Neuronal stem cell (in vitro differentiated cells): ENCODE data around the gene BPIFB3.

ENCODE experiments used
- DNase-seq: peaks from one replicate; pipeline ENCODE4 v3.0.0-alpha.2; 2013; ENCODE audit warnings: low spot score
- H2AFZ ChIP-seq: one replicate; pipeline ENCODE4 v1.6.1; 2013; ENCODE audit warnings: mild to moderate bottlenecking, low read length, inconsistent platforms
- H2AK5ac ChIP-seq: 2 replicates; pipeline ENCODE4 v1.6.1; 2013; ENCODE audit warnings: low read depth, mild to moderate bottlenecking, inconsistent platforms, low read length, moderate library complexity, mixed read lengths
- H2BK120ac ChIP-seq: 2 replicates; pipeline ENCODE4 v1.6.1; 2013; ENCODE audit warnings: low read depth, mild to moderate bottlenecking, inconsistent platforms, low read length, moderate library complexity, mixed read lengths
- H2BK12ac ChIP-seq: one replicate; pipeline ENCODE4 v1.6.1; 2013; ENCODE audit warnings: low read length, inconsistent platforms
- H2BK15ac ChIP-seq: 2 replicates; pipeline ENCODE4 v1.6.1; 2013; ENCODE audit warnings: mild to moderate bottlenecking, low read length, inconsistent platforms, mixed read lengths
- H2BK5ac ChIP-seq: one replicate; pipeline ENCODE4 v1.6.1; 2013; ENCODE audit warnings: inconsistent platforms, mild to moderate bottlenecking, low read length, moderate library complexity
- H3K14ac ChIP-seq: one replicate; pipeline ENCODE4 v1.6.1; 2013; ENCODE audit warnings: low read length, inconsistent platforms
- H3K18ac ChIP-seq: 2 replicates; pipeline ENCODE4 v1.6.1; 2013; ENCODE audit warnings: low read length, inconsistent platforms
- H3K23ac ChIP-seq: 2 replicates; pipeline ENCODE4 v1.6.1; 2013; ENCODE audit warnings: low read depth, mild to moderate bottlenecking, mixed read lengths, low read length, inconsistent platforms; ENCODE audit not compliant: poor library complexity
- H3K27ac ChIP-seq: replicated peaks from 3 replicates; pipeline ENCODE4 v1.5.1; 2013; ENCODE audit warnings: low read length, inconsistent platforms
- H3K27me3 ChIP-seq, 3 experiments: 2 replicates each; pipeline ENCODE4 v1.6.1; 2013; ENCODE audit warnings: low read length in 3 of 3, mild to moderate bottlenecking in 2 of 3, inconsistent platforms in 1 of 3, low read depth in 1 of 3, mixed read lengths in 1 of 3, moderate library complexity in 1 of 3; ENCODE audit not compliant: control insufficient read depth in 3 of 3, insufficient read depth in 3 of 3
- H3K36me3 ChIP-seq, 2 donors: replicated peaks in 1 of 2; 2 replicates each; pipeline ENCODE4 v1.6.1; 2013; ENCODE audit warnings: low read length in 2 of 2; ENCODE audit not compliant: control insufficient read depth in 2 of 2, insufficient read depth in 2 of 2
- H3K4ac ChIP-seq: 2 replicates; pipeline ENCODE4 v1.6.1; 2013; ENCODE audit warnings: inconsistent platforms, mild to moderate bottlenecking, low read length, moderate library complexity
- H3K4me1 ChIP-seq, 2 donors: 1 replicate in 1 of 2; 2 replicates in 1 of 2; pipeline ENCODE4 v1.6.1; 2013; ENCODE audit warnings: low read length in 2 of 2, low read depth in 1 of 2; ENCODE audit not compliant: control insufficient read depth in 2 of 2, insufficient read depth in 1 of 2
- H3K4me2 ChIP-seq: one replicate; pipeline ENCODE4 v1.6.1; 2013; ENCODE audit warnings: mild to moderate bottlenecking, low read length, inconsistent platforms; ENCODE audit not compliant: insufficient read depth, poor library complexity, severe bottlenecking
- H3K4me3 ChIP-seq, 2 donors: 2 replicates each; pipeline ENCODE4 v1.5.1; 2013; ENCODE audit warnings: low read length in 2 of 2, mild to moderate bottlenecking in 2 of 2, inconsistent platforms in 1 of 2, moderate library complexity in 1 of 2
- H3K79me1 ChIP-seq: one replicate; pipeline ENCODE4 v1.6.1; 2013; ENCODE audit warnings: low read depth, mild to moderate bottlenecking, inconsistent platforms, low read length, moderate library complexity
- H3K9ac ChIP-seq: one replicate; pipeline ENCODE4 v1.6.1; 2013; ENCODE audit warnings: mild to moderate bottlenecking, low read depth, low read length, inconsistent platforms; ENCODE audit not compliant: poor library complexity
- H3K9me3 ChIP-seq, 2 donors: replicated peaks in 1 of 2; 2 replicates each; pipeline versions ENCODE3 to v1.6.1; 2013; ENCODE audit warnings: low read length in 2 of 2, mild to moderate bottlenecking in 2 of 2, inconsistent platforms in 1 of 2, low read depth in 1 of 2, mixed read lengths in 1 of 2, moderate library complexity in 1 of 2; ENCODE audit not compliant: control insufficient read depth in 2 of 2, insufficient read depth in 1 of 2
- H4K8ac ChIP-seq: one replicate; pipeline ENCODE4 v1.6.1; 2013; ENCODE audit warnings: low read depth, mild to moderate bottlenecking, inconsistent platforms, low read length, moderate library complexity
- H4K91ac ChIP-seq: one replicate; pipeline ENCODE4 v1.6.1; 2013; ENCODE audit warnings: low read length, low read depth, mild to moderate bottlenecking, inconsistent platforms; ENCODE audit not compliant: poor library complexity
- WGBS, 2 donors: extraction: QIAGEN DNeasy Blood & Tissue Kit; methylation state at CpG; one replicate each; pipeline ENCODE4 v1.1.7; 2013; ENCODE audit warnings: missing lambda C conversion rate in 2 of 2, mixed read lengths in 1 of 2; ENCODE audit not compliant: insufficient read length in 2 of 2, insufficient replicate concordance in 1 of 2; ENCODE audit errors: extremely low coverage in 2 of 2; 5-methylcytosine and 5-hydroxymethylcytosine counted together

The BPIFB3 gene

DNA sequence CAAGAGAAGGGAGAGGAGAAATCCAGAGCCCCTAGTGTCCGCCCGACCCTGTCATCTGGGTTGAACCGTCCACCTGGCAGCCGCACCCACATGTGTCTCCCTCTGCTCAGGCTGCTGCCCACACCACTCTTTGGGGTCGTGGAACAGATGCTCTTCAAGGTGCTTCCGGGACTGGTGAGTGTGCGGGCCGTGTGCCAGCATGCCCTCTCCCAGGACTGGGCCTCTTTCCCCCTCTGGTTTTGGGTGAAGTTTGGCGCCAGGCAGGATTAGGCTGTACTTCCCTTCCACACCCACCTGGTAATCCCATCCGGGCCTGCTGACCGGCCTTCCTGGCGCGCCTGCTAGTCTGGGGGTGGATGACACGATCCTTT, 7.9 kb downstream of the BPIFB3 start:
- H3K4me1 ChIP-seq: peaks cover 10 to 11% of the 10 kb centered on the region in 2 donors
- no peak overlapping the region for H3K9ac ChIP-seq
- DNase-seq: no peak
- no peak overlapping the region for H3K4me2 ChIP-seq
- no peak overlapping the region for H2AFZ ChIP-seq
- H2AK5ac ChIP-seq: peak overlapping the region; percentile 76
- H3K23ac ChIP-seq: no peak overlapping the region
- H4K8ac ChIP-seq: no peak overlapping the region
- H3K27me3 ChIP-seq: no peaks in the 10 kb centered on the region
- H3K9me3 ChIP-seq: no peaks in the 10 kb centered on the region
- no peak overlapping the region for H2BK5ac ChIP-seq
- H3K79me1 ChIP-seq: no peaks in the 10 kb centered on the region
- H3K27ac ChIP-seq: no peak overlapping the region
- H3K4ac ChIP-seq: peak overlapping the region; percentile 23
- H2BK120ac ChIP-seq: no peak overlapping the region
- H3K18ac ChIP-seq: peak overlapping the region; percentile 3
- no peak overlapping the region for H3K4me3 ChIP-seq
- peak overlapping the region; percentile 2 for H2BK12ac ChIP-seq
- WGBS, 2 donors: no CpG with 5 or more reads among the region's 14 CpGs
- no peak overlapping the region for H4K91ac ChIP-seq
- no peak overlapping the region for H3K14ac ChIP-seq
- no peaks in the 10 kb centered on the region for H3K36me3 ChIP-seq
- no peak overlapping the region for H2BK15ac ChIP-seq

DNA sequence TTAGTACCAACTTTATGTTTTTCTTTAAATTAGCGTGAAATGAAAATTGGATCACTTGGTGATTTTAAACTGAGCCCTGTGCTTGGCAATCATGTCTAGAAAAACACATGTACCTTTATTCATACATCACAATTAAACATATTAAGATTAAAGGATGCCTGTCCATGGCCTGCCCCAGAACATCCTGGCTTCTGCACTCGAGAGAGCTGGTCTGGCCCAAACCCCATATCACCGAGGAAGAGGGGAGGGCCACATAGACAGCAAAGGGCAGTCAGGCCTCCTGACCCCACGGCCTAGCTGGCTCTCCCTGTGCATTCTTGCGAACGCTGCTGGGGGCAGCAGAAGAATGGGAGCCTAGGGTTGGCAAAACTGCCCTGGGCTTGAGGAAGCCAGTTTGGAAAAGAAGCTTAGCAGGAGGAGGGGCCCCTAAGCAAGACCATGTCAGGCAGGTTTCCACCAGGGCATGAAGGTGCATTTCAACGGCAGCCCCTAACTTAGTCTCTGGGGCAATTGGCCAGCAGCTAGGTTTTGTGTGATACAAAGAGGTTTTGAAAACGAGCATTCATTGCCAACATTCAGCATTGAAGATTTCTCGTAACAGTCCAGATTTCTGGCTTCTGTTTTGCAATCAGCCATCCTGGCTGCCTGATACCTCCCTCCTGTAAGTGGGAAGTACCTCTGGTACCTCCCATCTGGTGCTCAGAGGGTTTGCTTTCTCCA, 8.6 kb downstream of the BPIFB3 start:
- WGBS, 2 donors: no CpG with 5 or more reads among the region's 9 CpGs
- peak; percentile 14 for DNase-seq
- no peak overlapping the region for H2BK120ac ChIP-seq
- no peaks in the 10 kb centered on the region for H3K27me3 ChIP-seq
- no peak overlapping the region for H3K27ac ChIP-seq
- H3K23ac ChIP-seq: no peak overlapping the region
- no peak overlapping the region for H3K4ac ChIP-seq
- no peak overlapping the region for H3K4me2 ChIP-seq
- H3K9ac ChIP-seq: no peak overlapping the region
- H3K4me3 ChIP-seq: no peak overlapping the region
- H2BK5ac ChIP-seq: peak overlapping the region; percentile 43
- peaks cover 10 to 11% of the 10 kb centered on the region in 2 donors for H3K4me1 ChIP-seq
- H2AFZ ChIP-seq: peak overlapping the region; percentile 38
- H3K36me3 ChIP-seq: no peaks in the 10 kb centered on the region
- peak overlapping the region; percentile 48 for H3K18ac ChIP-seq
- H4K8ac ChIP-seq: no peak overlapping the region
- H3K9me3 ChIP-seq: no peaks in the 10 kb centered on the region
- H3K79me1 ChIP-seq: no peaks in the 10 kb centered on the region
- no peak overlapping the region for H2BK15ac ChIP-seq
- H4K91ac ChIP-seq: no peak overlapping the region
- H2AK5ac ChIP-seq: no peak overlapping the region
- no peak overlapping the region for H2BK12ac ChIP-seq
- H3K14ac ChIP-seq: no peak overlapping the region

DNA sequence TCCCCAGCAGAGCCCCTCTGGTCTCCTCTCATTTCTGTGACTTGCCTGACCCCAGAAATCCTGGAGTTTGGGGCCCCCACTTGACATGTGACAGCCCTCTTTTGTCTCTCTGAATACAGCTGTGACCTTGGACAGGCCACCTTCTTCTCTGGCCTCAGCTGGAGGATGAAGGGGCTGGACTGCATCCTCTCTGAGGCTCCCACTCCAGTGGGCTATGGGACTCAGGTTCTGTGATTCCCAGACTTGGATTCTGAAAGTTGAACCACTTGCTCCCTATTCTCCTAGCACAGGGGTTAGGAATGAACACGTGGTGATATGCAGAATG, 9.1 kb downstream of the BPIFB3 start:
- Histone ChIP-seq H3K79me1 (no peaks in the 10 kb centered on the region), H3K4ac (no peak overlapping the region), H2BK120ac (no peak overlapping the region), H3K18ac (peak overlapping the region; percentile 48), H3K23ac (no peak overlapping the region), H3K14ac (no peak overlapping the region), H2BK15ac (peak overlapping the region; percentile 42), H2AK5ac (no peak overlapping the region), H3K9ac (no peak overlapping the region), H3K36me3 (no peaks in the 10 kb centered on the region), H3K4me2 (no peak overlapping the region), H2BK12ac (no peak overlapping the region), H2BK5ac (peak overlapping the region; percentile 43), H3K27me3 (no peaks in the 10 kb centered on the region), H3K4me3 (no peak overlapping the region), H3K9me3 (no peaks in the 10 kb centered on the region), H3K27ac (no peak overlapping the region), H3K4me1 (peaks cover 10 to 11% of the 10 kb centered on the region in 2 donors), H4K91ac (no peak overlapping the region), H4K8ac (no peak overlapping the region), H2AFZ (peak overlapping the region; percentile 38)
- no CpG with 5 or more reads among the region's 1 CpG for WGBS, 2 donors
- DNase-seq: no peak

DNA sequence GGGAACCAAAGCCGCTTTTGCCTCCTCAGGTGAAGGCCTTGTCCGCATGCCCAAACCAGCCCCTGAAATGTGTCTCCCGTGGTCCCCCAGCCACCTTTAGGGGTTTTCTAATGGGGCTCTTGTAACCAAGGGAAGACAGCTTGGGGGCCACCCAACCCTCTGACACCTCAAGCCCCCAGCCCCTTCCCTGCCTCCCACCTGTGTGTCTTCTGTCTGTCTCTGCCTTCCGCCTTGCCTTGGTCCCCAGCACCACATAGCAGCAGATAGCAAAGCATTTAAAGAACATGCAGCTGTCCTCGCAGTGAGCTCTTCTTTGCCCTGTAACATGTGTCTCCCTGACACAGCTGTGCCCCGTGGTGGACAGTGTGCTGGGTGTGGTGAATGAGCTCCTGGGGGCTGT, 9.6 kb downstream of the BPIFB3 start:
- H3K27ac ChIP-seq: no peak overlapping the region
- peaks cover 10 to 11% of the 10 kb centered on the region in 2 donors for H3K4me1 ChIP-seq
- peak overlapping the region; percentile 21 for H3K18ac ChIP-seq
- no CpG with 5 or more reads among the region's 6 CpGs for WGBS, 2 donors
- H2BK5ac ChIP-seq: no peak overlapping the region
- no peak overlapping the region for H3K23ac ChIP-seq
- H2BK15ac ChIP-seq: peak overlapping the region; percentile 42
- peak overlapping the region; percentile 38 for H2AFZ ChIP-seq
- no peak overlapping the region for H3K9ac ChIP-seq
- no peak overlapping the region for H2BK120ac ChIP-seq
- H4K91ac ChIP-seq: no peak overlapping the region
- H3K14ac ChIP-seq: no peak overlapping the region
- H3K79me1 ChIP-seq: no peaks in the 10 kb centered on the region
- H3K27me3 ChIP-seq: no peaks in the 10 kb centered on the region
- H2BK12ac ChIP-seq: peak overlapping the region; percentile 14
- no peak overlapping the region for H4K8ac ChIP-seq
- no peaks in the 10 kb centered on the region for H3K36me3 ChIP-seq
- no peaks in the 10 kb centered on the region for H3K9me3 ChIP-seq
- peak overlapping the region; percentile 63 for H2AK5ac ChIP-seq
- peak overlapping the region in 1 of 2 donors; percentile 2 for H3K4me3 ChIP-seq
- H3K4me2 ChIP-seq: no peak overlapping the region
- DNase-seq: no peak
- no peak overlapping the region for H3K4ac ChIP-seq
